Measurements from ENCODE around the gene CIDEA.

Gene CIDEA

GRCh38 chr18:12318334-12318697 is 64.2 kb downstream of the CIDEA start:
- Histone ChIP-seq H3K27me3 (replicated peaks; ENCODE audit: control insufficient read depth, insufficient read depth, low read length) (no peaks in the 10 kb centered on the region), H3K36me3 (ENCODE audit: control insufficient read depth, insufficient read depth, low read length) (no peaks in the 10 kb centered on the region), H3K4me3 (replicated peaks; ENCODE audit: low read depth, low read length) (no peak overlapping the region)
- TF ChIP-seq CTCF (IDR thresholded peaks at IDR 0.05; ENCODE audit: insufficient read depth, low read length, poor library complexity, severe bottlenecking): no peak
- no peak for DNase-seq (ENCODE audit: extremely low read depth, insufficient read length)

GRCh38 chr18:12318857-12319256 is 64.7 kb downstream of the CIDEA start:
- DNase-seq (ENCODE audit: extremely low read depth, insufficient read length): no peak
- Histone ChIP-seq H3K27me3 (replicated peaks; ENCODE audit: control insufficient read depth, insufficient read depth, low read length) (no peaks in the 10 kb centered on the region), H3K36me3 (ENCODE audit: control insufficient read depth, insufficient read depth, low read length) (no peaks in the 10 kb centered on the region), H3K4me3 (replicated peaks; ENCODE audit: low read depth, low read length) (no peak overlapping the region)
- no peak for TF ChIP-seq CTCF (IDR thresholded peaks at IDR 0.05; ENCODE audit: insufficient read depth, low read length, poor library complexity, severe bottlenecking)

- no peak overlapping the region for H3K4me3 ChIP-seq (replicated peaks; ENCODE audit: low read depth, low read length)
- peaks cover 10% of the 10 kb centered on the region for H3K36me3 ChIP-seq (ENCODE audit: control insufficient read depth, insufficient read depth, low read length)
- no peak for DNase-seq (ENCODE audit: extremely low read depth, insufficient read length)
- TF ChIP-seq CTCF (IDR thresholded peaks at IDR 0.05; ENCODE audit: insufficient read depth, low read length, poor library complexity, severe bottlenecking): no peak
- no peaks in the 10 kb centered on the region for H3K27me3 ChIP-seq (replicated peaks; ENCODE audit: control insufficient read depth, insufficient read depth, low read length)
Observed at GRCh38 chr18:12321333-12321732, 67.2 kb downstream of the CIDEA start.

GRCh38 chr18:12324991-12325725 is 71.0 kb downstream of the CIDEA start:
- Histone ChIP-seq H3K36me3 (ENCODE audit: control insufficient read depth, insufficient read depth, low read length) (peaks cover 28% of the 10 kb centered on the region), H3K4me3 (replicated peaks; ENCODE audit: low read depth, low read length) (no peak overlapping the region), H3K27me3 (replicated peaks; ENCODE audit: control insufficient read depth, insufficient read depth, low read length) (no peaks in the 10 kb centered on the region)
- TF ChIP-seq CTCF (IDR thresholded peaks at IDR 0.05; ENCODE audit: insufficient read depth, low read length, poor library complexity, severe bottlenecking): no peak
- DNase-seq (ENCODE audit: extremely low read depth, insufficient read length): no peak

GRCh38 chr18:12325726-12326245 is 71.6 kb downstream of the CIDEA start:
- no peak for TF ChIP-seq CTCF (IDR thresholded peaks at IDR 0.05; ENCODE audit: insufficient read depth, low read length, poor library complexity, severe bottlenecking)
- H3K27me3 ChIP-seq (replicated peaks; ENCODE audit: control insufficient read depth, insufficient read depth, low read length): no peaks in the 10 kb centered on the region
- H3K4me3 ChIP-seq (replicated peaks; ENCODE audit: low read depth, low read length): no peak overlapping the region
- H3K36me3 ChIP-seq (ENCODE audit: control insufficient read depth, insufficient read depth, low read length): peaks cover 28% of the 10 kb centered on the region
- no peak for DNase-seq (ENCODE audit: extremely low read depth, insufficient read length)
